Activated T-helper 1 cell treated with anti-CD3 and anti-CD28 coated beads, Interleukin-2, amount 50 U/mL, for 16 hours (primary cell): ENCODE data around the gene ZCCHC9.

Source experiments
- DNase-seq, 2 donors: peaks; one replicate each; pipeline ENCODE4 v3.0.0-alpha.2; 2020; ENCODE audit warnings: low read depth in 1 of 2, low spot score in 1 of 2

Gene ZCCHC9

GRCh38 chr5:81355291-81356251 is 54.2 kb downstream of the ZCCHC9 start:
- no peak for DNase-seq

GRCh38 chr5:81359108-81359507 is 57.7 kb downstream of the ZCCHC9 start:
- no peak for DNase-seq

- no peak for DNase-seq
Measured at GRCh38 chr5:81359881-81360280, 58.5 kb downstream of the ZCCHC9 start.

- no peak for DNase-seq
Measured at GRCh38 chr5:81360640-81361039, 59.3 kb downstream of the ZCCHC9 start.

DNA sequence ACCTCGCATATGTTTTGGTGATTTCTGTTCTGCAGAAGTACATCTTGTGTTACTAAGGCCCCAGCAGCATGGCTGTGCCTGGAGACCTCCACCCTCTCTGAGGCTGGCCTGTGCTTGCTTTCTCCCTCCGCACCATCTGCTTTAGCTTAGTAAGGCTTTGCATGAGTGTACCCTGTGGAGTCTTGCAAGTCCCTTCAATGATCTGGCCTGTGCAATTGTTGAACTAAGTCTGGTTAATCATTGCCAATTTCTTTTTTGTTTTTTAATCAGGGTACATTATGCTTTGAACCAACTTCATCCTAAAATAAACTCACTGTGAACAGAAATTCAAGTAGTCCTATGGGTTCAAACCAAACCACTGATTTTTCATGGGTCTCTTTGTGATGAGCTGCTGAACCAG is 60.2 kb downstream of the ZCCHC9 start:
- no peak for DNase-seq
